Gastroesophageal sphincter (tissue), 4 donors: ENCODE data around the gene DIO1. TPM values are rescaled to one million over a fixed set of nuclear protein-coding genes. Genes with fewer than 3 reads are reported as not detected.
A peak's percentile ranks its signal among the peaks of the same experiment; 100 is the strongest.

ENCODE experiments used
- ATAC-seq: fragments of 150-250 bp; one replicate; pipeline ENCODE4 v1.9.1; 2016; ENCODE audit warnings: mild to moderate bottlenecking, moderate library complexity
- H3K27ac ChIP-seq, 4 donors: fragments of 200-600 bp; sonication (generic) in 3 of 4; 1 replicate in 3 of 4; 2 replicates in 1 of 4; pipeline ENCODE4 v1.5.1; 2016 to 2019
- H3K27me3 ChIP-seq: fragments of 200-600 bp; sonication (generic); one replicate; pipeline ENCODE4 v1.5.1; 2019
- H3K36me3 ChIP-seq, 2 donors: fragments of 200-600 bp; sonication (generic); one replicate each; pipeline ENCODE4 v1.5.1; 2019; ENCODE audit warnings: control low read depth in 1 of 2
- H3K4me1 ChIP-seq, 3 donors: fragments of 200-600 bp; sonication (generic); 1 replicate in 2 of 3; 2 replicates in 1 of 3; pipeline ENCODE4 v1.5.1; 2016 to 2019; ENCODE audit warnings: control low read depth in 2 of 3
- H3K4me3 ChIP-seq, 2 donors: fragments of 200-600 bp; sonication (generic); one replicate each; pipeline ENCODE4 v1.5.1; 2019; ENCODE audit warnings: mild to moderate bottlenecking in 1 of 2, moderate library complexity in 1 of 2
- H3K9me3 ChIP-seq, 3 donors: fragments of 200-600 bp; sonication (generic); one replicate each; pipeline ENCODE4 v1.5.1; 2017 to 2019; ENCODE audit warnings: control low read depth in 2 of 3
- EP300 ChIP-seq: sonication (generic); formaldehyde crosslinking; IDR thresholded peaks from one replicate; pipeline ENCODE4 v1.6.1; 2017; ENCODE audit warnings: antibody characterized with exemption, mild to moderate bottlenecking
- POLR2A ChIP-seq, 2 donors: fragments of 450-650 bp; IDR thresholded peaks; one replicate each; pipeline ENCODE4 v1.6.1; 2017; ENCODE audit warnings: antibody characterized with exemption in 2 of 2, mild to moderate bottlenecking in 2 of 2, moderate library complexity in 1 of 2
- POLR2AphosphoS5 ChIP-seq: sonication (generic); formaldehyde crosslinking; IDR thresholded peaks from one replicate; pipeline ENCODE4 v1.6.1; 2017; ENCODE audit warnings: antibody characterized with exemption
- WGBS, 2 donors: methylation state at CpG; one replicate each; pipeline ENCODE4 v1.1.5; 2018; ENCODE audit warnings: low coverage in 1 of 2; 5-methylcytosine and 5-hydroxymethylcytosine counted together
- total RNA-seq, 4 donors: library from RNA; depleted of rRNA; stranded (reverse); fragments of >200 nt; gene quantifications; one replicate each; pipeline ENCODE4 v1.1.0, GENCODE V29; 2016
- TF ChIP-seq, protein P1 (sequence below), 4 experiments: fragments of 200-600 bp in 2 of 4; fragments of 450-650 bp in 2 of 4; sonication (generic) in 1 of 4; IDR thresholded peaks; one replicate each; pipeline ENCODE4 v1.5.1; 2017 to 2019; ENCODE audit warnings: antibody characterized with exemption in 4 of 4, mild to moderate bottlenecking in 2 of 4, moderate library complexity in 2 of 4

Gene DIO1
- total RNA-seq, 4 donors from 2014 or later: not detected

DNA sequence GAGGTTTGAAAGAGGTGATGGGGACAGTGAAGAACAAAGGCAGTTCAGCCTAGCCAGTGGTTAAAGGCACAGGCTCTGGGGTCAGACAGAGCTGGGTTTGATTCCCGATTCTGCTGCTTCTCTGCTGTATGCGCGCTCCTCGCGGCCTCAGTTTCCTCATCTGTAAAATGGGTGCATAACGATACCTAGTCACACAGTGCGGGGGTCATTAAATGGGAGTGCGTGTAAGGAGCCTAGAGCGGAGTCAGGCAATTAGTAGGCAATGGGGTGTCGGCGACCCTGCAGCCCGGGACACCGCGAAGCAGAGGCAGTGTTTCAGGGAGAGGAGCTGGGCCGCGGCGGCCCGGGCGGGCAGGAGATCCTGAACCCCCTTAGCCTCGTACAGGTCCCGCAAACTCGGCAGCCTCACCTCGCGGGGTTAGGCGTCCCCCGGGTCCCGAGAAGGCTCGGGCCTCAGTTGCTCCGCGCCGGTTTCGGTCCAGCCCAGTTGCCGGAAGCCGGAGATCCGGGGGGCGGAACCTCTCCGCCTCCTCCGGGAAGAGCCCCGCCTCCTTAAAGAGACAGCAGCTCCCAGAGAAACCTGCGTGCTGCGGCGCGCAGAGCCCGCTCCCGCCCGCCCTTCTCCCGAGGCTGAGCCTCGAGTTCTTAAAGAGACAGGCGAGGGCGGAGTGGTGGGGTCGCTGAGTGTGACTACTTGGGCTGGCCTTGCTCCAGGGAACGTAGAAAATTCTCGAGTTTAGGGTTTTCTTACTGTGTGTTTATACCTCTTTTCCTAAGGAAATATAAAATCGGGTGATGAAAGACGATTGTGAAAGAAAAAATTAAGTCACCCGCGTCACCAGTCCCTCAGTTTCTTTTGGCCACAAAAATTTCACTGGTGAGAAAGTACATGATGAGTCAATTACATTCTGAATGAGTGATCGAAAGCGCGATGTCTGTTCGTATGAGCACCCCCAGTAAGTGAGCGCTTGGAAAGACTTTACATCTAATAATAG is 4.4 kb upstream of the DIO1 start, which contains the start of gene YIPF1:
Gene YIPF1, minus strand, starts transcription at position 494 of the 995 bp plus-strand sequence. CDS start 860 bp downstream, outside the sequence.
- TF ChIP-seq, protein P1, sequence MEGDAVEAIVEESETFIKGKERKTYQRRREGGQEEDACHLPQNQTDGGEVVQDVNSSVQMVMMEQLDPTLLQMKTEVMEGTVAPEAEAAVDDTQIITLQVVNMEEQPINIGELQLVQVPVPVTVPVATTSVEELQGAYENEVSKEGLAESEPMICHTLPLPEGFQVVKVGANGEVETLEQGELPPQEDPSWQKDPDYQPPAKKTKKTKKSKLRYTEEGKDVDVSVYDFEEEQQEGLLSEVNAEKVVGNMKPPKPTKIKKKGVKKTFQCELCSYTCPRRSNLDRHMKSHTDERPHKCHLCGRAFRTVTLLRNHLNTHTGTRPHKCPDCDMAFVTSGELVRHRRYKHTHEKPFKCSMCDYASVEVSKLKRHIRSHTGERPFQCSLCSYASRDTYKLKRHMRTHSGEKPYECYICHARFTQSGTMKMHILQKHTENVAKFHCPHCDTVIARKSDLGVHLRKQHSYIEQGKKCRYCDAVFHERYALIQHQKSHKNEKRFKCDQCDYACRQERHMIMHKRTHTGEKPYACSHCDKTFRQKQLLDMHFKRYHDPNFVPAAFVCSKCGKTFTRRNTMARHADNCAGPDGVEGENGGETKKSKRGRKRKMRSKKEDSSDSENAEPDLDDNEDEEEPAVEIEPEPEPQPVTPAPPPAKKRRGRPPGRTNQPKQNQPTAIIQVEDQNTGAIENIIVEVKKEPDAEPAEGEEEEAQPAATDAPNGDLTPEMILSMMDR (IDR thresholded peaks at IDR 0.05): no peak
- peak; percentile 86 for TF ChIP-seq POLR2AphosphoS5
- peak; percentile 34 to 64 for TF ChIP-seq POLR2A (IDR thresholded peaks at IDR 0.05)
- peak within 1 kb of the TSS; percentile 47 to 88 (median 82) for H3K27ac ChIP-seq
- no peaks in the 10 kb centered on the region for H3K9me3 ChIP-seq
- no peaks in the 10 kb centered on the region for H3K27me3 ChIP-seq
- 1 to 4% methylated on average over 9 to 30 of the region's 62 CpGs for WGBS, 2 donors
- peak within 1 kb of the TSS; percentile 60 to 79 for H3K4me3 ChIP-seq
- H3K36me3 ChIP-seq: peaks cover 0 to 35% of the 10 kb centered on the region in 2 donors
- peaks cover 0 to 30% (median 7%) of the 10 kb centered on the region in 3 donors for H3K4me1 ChIP-seq
- ATAC-seq: peak; percentile 100

- Histone ChIP-seq H3K36me3 (peaks cover 0 to 28% of the 10 kb centered on the region in 2 donors), H3K4me3 (peak overlapping the region; percentile 60 to 79), H3K27me3 (no peaks in the 10 kb centered on the region), H3K27ac (peak overlapping the region in 3 of 4 donors; percentile 82 to 88 (median 82)), H3K4me1 (peaks cover 0 to 31% (median 7%) of the 10 kb centered on the region in 3 donors), H3K9me3 (no peaks in the 10 kb centered on the region)
- TF ChIP-seq POLR2A (IDR thresholded peaks at IDR 0.05) (no peak), EP300 (no peak), POLR2AphosphoS5 (no peak)
- TF ChIP-seq, protein P1 (IDR thresholded peaks at IDR 0.05): no peak
- no peak for ATAC-seq
- WGBS, 2 donors: 70 to 74% methylated on average over 6 to 7 of the region's 7 CpGs
Measured at GRCh38 chr1:53890522-53890941, 3.5 kb upstream of the DIO1 start.

GRCh38 chr1:53891018-53891417 is 3.0 kb upstream of the DIO1 start:
- H3K4me1 ChIP-seq: peaks cover 0 to 36% (median 7%) of the 10 kb centered on the region in 3 donors
- peaks cover 0 to 23% of the 10 kb centered on the region in 2 donors for H3K36me3 ChIP-seq
- no peaks in the 10 kb centered on the region for H3K9me3 ChIP-seq
- no peak overlapping the region for H3K27ac ChIP-seq
- no peak for ATAC-seq
- TF ChIP-seq POLR2AphosphoS5: no peak
- TF ChIP-seq, protein P1 (IDR thresholded peaks at IDR 0.05): no peak
- TF ChIP-seq EP300: no peak
- TF ChIP-seq POLR2A (IDR thresholded peaks at IDR 0.05): no peak
- H3K4me3 ChIP-seq: no peak overlapping the region
- no peaks in the 10 kb centered on the region for H3K27me3 ChIP-seq
- WGBS, 2 donors: 75 to 90% methylated on average over 1 to 2 of the region's 2 CpGs

DNA sequence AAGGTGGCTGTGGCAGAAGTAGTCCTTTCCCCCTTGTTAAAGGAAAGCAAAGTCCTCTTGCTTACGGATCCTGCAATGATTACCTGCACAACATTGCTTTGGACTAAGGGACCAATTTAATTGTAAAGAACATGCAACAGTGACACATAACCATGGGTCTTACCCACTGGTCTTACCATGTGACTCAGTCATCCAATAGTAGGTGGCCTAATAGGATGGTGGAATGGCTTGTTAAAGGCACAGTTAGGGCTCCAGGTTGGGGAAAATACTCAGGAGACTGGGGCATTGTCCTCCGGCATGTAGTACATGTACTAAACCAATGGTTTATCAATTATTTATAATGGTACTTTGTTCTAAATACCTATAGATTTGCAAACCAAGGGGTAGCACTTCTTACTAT is 2.3 kb upstream of the DIO1 start:
- ATAC-seq: no peak
- TF ChIP-seq POLR2AphosphoS5 (no peak), POLR2A (IDR thresholded peaks at IDR 0.05) (no peak)
- TF ChIP-seq, protein P1 (IDR thresholded peaks at IDR 0.05): no peak
- Histone ChIP-seq H3K27ac (no peak overlapping the region), H3K9me3 (no peaks in the 10 kb centered on the region), H3K4me3 (no peak overlapping the region), H3K27me3 (no peaks in the 10 kb centered on the region), H3K36me3 (peaks cover 0 to 16% of the 10 kb centered on the region in 2 donors), H3K4me1 (peaks cover 3 to 42% (median 7%) of the 10 kb centered on the region in 3 donors)
- 90 to 94% methylated on average over 2 of the region's 2 CpGs for WGBS, 2 donors
